ENCODE data around the gene CTRB2.
A peak's percentile ranks its signal among the peaks of the same experiment; 100 is the strongest.
"Not testable (repeated sequence)": the region's sequence is repeated elsewhere in the genome, so short reads cannot be mapped to it uniquely, and the experiment has no call there.

The CTRB2 gene

DNA sequence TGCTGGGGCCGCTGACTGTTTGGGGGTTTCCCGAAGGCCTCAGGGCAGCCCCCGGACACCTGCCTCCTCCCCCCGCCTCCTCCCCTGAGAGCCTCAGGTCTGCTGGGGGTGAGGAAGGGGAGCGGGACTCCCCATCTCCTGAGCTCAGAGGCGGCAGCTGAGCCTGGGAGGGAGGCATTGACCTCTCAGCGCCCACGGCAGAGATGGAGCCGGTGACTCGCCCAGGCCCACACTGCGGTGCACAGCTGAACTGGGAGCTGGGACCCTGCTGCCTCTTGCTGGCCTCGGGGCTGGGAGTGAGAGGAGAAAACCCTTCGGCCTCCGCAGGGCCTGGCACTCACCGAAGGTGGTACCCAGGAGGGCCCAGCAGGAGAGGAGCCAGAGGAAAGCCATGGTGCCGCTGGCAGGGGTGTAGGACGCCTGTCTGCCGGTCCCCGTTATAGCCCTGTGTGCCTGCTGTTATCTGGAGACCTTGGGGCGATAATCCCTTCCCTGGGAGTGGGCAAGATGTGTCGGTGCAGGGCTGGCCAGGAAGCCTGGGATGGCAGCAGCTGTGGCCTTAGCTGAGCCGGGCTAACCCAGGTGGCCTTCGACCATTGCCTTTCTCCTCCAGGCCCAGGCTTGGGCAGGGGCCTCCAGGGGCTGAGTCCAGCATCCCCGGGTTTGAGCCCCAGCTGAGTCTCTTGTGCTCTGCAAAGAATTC lies at the start of gene CTRB2:
CTRB2 (minus strand) TSS at position 413 of the 703 bp plus-strand sequence; CDS start at position 393, 20 bp downstream.
- DNase-seq = no peak

- DNase-seq = no peak
Observed at GRCh38 chr16:75256059-75256571, 49.2 kb upstream of the CTRB2 start.

DNA sequence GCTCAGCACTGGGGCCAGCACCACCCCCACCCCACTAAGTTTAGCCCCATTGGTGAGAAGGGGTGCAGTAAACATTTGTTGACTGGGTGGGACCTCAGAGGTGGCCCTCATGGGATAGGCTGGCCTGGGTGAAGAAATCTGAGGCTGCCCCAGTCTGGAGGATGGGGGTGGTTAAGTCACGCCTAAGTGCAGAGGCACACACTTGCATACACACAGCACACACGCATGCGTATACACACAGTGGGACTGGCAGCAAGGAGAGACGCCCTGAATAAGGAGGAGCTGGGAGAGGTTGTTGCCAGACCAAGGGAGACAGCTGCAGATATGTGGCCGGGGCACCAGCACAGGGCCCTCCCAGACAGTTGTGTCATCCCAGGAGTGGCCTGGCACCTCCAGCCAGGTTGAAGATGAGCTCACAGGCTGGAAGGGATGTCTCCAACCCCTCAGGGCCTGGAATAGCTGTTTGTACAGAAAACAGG lies 47.4 kb upstream of the CTRB2 start:
- DNase-seq = no peak

DNA sequence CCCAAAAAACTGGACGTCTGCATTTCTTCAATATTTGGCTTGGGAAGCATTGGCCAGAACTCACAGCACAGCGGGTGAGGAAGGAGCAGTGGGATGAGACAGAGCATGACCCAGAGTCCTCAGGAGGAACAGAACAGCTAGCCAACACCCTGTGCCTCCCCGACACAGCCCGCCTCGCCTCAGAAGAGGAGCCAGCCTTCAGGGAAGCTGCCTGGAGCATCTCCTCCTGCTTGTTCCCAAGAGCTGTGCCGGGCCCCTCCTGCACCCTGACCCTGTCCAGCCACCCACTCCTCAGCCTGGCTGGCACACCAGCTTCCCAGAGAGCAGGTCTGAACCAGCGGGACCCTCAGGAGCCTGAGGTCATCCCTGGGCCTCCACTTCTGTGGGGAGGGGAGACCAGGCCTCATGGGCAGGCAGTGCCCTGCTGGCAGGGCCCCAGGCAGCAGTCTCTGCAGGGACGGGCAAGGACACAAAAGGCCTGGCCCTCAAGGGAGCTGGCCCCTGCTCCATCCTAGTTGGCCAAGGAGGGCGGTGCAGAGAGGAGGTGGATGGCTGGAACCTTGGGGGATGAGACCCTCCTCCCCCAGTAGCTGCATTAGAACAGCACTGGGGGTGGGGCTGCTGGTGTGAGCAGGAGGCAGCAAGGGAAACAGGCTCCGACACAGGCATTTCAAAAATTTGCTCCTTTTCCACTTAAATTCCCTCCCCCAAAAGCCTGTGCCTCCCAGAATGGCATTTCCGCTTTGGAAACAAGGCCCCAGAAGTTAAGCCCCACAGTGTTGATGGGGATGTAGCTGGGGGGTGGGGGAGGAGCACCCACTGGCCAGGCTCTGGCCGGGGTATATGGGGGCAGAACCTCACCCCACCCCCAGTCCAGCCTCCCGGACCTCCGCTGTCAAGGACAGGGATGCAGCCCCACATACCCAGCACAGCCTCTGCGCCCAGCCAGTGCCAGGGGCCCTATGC lies 46.3 kb upstream of the CTRB2 start:
- DNase-seq = no peak

DNA sequence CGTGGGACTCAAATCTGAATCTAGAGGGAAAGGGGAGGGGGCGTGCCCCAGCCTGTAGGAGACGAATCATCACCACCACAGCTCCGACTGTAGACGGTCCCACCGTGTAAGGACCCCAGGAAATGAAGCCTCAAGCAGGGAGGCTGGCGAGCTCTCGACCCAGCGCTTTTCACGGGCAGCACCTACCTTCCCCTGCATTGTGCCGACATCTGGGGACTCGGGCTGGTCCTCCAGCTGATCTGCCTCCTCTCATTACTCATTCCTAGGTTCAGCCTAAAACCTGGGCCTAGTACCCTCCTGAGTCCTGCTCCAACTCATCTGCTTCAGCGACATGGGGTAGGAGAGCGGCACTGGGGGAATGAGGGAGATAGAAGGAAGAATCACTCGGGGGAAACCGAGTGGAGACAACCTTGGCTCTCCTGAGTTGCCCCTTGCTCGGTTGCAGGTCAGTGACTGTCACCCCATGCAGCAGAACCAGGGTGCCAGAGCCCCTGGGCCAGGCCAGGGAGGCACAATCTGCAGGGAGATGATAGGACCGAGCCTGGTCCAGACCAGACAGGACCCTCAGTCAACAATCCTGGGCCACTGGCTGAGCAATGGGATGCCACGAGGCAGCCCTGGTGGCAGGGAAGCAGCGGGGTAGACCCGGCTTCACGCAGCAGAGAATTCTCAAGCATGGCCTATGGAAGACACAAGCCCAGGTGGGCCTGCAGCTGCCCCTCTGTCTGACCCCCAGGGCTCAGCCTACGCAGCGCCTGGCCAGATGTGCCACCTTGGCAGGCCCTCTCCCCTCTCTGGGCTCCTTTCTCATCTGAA lies 45.3 kb upstream of the CTRB2 start:
- DNase-seq = no peak

- DNase-seq = peak; percentile 61
Observed at GRCh38 chr16:75251280-75252048, 44.5 kb upstream of the CTRB2 start, which contains the start of gene BCAR1. BCAR1 (minus strand) TSS chr16:75251624; CDS start chr16:75251482, 142 bp downstream.

DNA sequence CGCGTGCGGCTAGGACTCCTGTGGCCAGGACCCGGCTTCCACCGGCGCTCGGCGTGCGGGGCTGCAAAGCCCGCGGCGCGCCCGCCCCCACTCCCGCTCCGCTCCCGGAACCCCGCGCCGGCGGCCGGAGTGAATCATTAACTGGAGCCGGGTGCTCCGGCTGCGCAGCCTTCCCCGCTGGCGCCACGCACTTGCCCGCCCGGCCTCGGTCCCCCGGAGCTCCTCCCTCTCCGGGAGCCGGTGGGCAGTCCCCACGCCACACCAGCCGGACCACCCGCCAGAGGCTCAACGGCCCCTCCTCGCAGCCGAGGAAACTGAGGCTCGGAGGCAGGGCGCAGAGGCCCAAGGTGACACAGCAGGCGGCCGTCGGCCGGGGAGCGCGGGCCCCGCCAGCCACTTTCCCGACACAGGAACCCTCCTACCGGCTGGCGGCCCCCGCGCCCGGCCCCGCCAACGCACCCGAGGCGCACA lies 43.9 kb upstream of the CTRB2 start:
- peak; percentile 33 for DNase-seq

DNA sequence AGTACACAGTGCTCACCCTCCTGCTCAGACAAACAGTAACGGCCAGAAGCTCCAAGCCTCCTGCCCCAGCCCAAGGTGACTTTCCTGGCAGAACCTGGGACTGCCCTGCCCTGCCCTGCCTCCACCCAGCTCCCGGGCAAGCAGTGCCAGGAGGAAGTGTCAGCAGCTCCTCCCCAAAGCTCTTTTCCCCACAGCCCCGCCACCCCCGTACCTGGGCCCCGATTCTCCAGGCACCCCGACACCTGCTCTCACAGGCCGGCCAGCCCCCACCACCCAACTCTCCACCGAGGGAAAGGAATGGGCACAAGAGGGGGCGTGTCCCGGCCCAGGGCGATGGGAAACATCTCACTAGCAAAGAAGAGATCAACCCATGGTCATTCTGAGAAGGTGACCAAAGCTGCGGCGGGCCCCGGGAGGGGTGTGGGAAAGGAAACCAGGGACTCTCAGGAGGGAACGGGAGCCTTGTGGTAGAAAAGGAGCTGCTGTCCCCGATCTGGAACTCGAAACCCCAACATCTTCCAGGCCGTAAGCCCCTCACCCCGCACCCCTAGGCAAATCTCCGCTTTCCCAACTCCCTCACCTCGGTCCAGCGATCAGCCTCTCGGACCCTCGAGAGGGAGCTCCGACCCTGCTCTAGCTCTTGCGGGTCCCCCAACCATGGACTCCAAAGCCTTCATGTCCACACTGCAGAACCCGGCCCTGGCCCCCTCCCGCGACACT lies 43.3 kb upstream of the CTRB2 start:
- no peak for DNase-seq

GRCh38 chr16:75249441-75249840 lies 42.5 kb upstream of the CTRB2 start:
- DNase-seq = no peak

DNA sequence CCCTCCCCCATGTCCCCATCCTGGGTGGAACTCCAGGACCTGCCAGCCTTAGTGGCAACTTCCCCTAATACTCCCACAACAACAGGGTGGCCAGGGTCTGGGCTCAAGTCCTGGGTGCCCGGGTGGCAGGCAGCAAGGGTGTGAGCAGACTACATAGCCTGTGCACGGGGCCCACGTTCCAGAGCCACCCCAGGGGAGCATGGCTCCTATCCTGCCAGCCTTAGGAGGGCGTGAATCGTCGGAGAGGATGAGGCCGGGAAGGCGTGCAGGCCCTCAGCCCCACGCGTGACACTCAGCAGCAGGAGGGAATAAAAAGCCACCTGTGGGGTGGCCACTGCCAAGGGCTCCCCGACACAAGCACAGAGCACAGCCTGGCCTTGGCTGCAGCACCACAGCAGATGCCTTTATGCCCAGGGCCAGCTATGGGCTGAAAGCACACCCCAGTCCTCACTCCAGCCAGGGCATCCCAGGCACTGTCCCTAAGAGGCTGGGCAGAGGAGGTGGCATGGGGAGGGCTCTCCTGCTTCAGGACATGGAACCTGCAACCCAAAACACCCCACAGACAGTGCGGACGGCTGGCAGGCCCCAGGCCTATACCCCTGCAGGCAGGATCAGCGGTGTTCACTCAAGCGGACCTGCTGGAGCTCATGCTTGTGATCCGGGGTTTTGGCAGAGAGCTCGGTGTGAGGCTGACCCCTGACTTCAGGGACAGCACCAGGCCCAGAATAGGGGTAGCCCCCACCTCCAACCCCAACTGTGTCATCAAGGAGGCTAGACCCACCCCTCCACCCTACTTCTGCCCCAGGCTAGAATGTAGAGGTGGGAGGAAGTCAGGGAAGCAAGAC lies 41.8 kb upstream of the CTRB2 start:
- no peak for DNase-seq

GRCh38 chr16:75248142-75248535 lies 41.2 kb upstream of the CTRB2 start:
- DNase-seq = no peak

DNA sequence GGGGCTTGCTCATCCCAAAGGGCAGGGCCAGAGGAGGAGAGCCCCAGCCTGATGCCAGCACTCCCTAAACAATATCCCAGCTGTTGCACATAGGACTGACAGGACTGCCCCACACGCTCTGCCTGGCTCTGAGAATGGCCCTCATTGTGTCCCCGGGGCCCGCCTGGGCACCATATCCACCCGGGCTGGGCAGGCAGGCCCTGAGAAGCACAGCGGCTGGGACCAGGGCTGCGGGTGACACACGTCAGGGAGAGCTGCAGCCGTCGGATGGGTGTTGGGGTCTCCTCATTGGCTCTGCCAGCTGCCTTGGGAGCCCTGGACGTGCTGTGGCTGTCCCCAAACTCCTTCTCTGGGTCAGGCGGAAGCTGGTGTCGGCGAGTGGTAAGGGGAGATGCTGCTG lies 40.3 kb upstream of the CTRB2 start:
- no peak for DNase-seq

DNA sequence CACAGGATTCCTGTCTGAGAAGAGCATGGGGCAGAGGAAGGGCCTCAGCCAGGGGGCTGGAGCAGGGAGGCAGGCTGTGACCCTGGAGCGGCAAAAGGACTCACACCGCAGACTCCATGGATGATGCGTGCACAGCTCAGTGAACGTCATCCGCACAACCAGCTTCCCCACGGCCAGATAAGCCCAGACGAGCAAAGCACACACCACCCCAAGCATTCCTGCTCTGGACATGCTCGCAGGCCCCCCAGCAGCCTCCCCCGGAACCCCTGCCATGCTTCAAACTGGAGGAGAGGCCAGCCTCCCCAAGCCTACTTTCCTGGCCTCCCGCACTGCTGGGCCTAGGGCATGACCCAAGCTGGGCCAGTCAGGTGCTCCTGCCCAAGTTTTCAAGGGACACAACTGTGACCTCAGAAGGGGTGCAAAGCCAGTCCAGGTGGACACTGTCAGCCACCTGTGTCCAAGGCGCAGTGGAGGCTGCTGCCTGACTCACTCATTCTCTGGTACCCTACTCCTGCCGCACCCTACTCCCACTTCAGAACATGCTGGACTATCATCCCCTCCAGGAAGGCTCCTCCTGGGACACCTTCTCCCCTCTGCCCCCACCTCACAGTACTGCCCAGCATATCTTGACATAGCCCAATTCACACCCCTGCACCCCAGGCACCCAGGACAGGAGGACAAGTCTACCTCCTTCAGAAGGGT lies 39.7 kb upstream of the CTRB2 start:
- no peak for DNase-seq

DNA sequence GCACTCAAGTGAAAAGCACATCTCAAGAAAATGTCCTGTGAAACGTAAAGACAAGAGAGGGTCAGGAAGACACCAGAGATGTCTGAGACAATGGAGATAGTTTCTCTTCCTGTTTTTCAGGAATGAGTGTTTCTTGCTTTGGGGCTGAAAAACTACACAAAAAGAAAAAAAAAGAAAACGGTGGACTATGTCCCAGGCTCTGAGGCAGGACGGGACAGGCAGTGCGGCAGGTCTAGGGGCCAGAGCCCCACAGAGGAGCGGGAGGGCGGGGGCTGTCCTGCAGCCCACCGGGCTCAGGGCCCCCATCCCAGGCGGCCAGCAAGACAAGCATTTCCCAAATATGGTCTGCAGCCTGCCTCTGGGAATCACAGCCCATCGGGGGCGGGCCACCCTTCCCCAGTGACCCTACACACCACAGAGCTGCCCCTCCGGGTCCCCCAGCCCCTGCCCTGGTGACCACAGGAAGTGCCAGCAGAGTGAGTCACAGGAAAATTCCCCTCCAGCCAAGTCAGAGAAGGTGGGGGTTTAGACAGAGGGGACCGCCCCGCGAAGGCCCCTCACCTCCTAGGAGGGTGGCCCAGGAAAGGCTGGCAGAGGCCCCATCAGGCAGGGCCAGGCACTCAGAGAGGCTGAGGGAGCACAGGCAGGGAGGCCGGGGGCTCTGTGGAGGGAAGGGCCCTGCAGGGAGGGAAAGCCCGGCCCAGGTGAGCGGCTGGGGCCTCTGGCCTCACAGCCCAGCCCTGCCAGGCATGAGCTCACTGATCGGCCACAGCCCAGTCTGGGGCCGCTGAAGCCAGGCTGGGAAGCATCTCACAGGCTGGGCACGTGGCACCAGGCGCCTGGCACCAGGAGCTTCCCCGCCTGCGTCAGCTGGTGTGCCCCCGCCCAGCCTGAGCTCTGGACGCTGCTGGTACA lies 38.1 kb upstream of the CTRB2 start:
- DNase-seq = no peak

- no peak for DNase-seq
Observed at GRCh38 chr16:75244225-75244809, 37.4 kb upstream of the CTRB2 start.

DNA sequence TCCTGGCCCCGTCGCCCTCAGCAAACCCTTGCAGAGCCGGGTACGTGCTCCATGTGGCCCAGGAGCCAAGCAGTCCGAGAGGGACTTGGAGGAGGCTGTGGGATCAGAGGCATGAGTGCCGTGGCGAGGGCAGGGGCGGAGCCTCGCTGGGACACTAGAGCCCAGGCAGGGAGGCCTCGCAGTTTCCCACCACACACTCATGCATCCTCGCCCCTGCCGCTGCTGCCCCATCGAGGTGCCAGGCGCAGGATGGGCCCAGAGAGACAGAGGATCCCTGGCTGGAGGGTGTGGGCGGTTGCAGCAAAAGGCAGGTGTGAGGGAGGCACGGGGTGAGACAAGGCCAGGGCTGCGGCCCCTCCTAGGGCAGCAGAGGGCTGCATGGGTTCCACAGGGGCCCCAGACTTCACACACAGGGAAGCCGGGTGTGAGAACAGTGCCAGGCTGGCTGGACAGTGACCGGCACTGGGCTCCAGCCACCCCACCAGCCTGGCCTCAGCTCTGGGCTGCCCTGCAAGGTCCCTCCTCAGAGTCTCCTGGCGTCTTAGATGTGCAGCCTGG lies 36.8 kb upstream of the CTRB2 start:
- DNase-seq = no peak

GRCh38 chr16:75242436-75243078 lies 35.6 kb upstream of the CTRB2 start:
- not testable (repeated sequence) for DNase-seq
